Measurements from ENCODE around the gene CRNKL1. TPM values are rescaled to one million over a fixed set of nuclear protein-coding genes. Genes with fewer than 3 reads are reported as not detected.

CRNKL1 gene
- total RNA-seq, 1 experiment from 2014 or later: 20.4 TPM

GRCh38 chr20:20024942-20025341 is 27.3 kb downstream of the CRNKL1 start:
- no peak overlapping the region for H3K4me2 ChIP-seq (ENCODE audit: low read length)
- ATAC-seq (no peak), DNase-seq (ENCODE audit: low read depth, low spot score) (no peak)
- no peaks in the 10 kb centered on the region for H3K27me3 ChIP-seq (ENCODE audit: insufficient read depth, low read length)
- ChIA-PET RAD21 (ENCODE audit: low non-redundant PET in 1 of 2, low total read pairs in 2 of 2, uncharacterized antibody in 2 of 2, unreplicated experiment in 2 of 2) (no interaction called here), POLR2A (no interaction called here), CTCF (no interaction called here)
- TF ChIP-seq RAD21 (IDR thresholded peaks at IDR 0.05; ENCODE audit: low read depth): no peak
- no peak for TF ChIP-seq EGR1 (IDR thresholded peaks at IDR 0.05; ENCODE audit: low read depth)
- no peak for TF ChIP-seq EZH2phosphoT487 (IDR thresholded peaks at IDR 0.05; ENCODE audit: borderline replicate concordance)
- TF ChIP-seq CEBPB (IDR thresholded peaks at IDR 0.05; ENCODE audit: low read depth): no peak
- TF ChIP-seq CBX3 (IDR thresholded peaks at IDR 0.05; ENCODE audit: low read depth): no peak
- no peak for TF ChIP-seq SRF (IDR thresholded peaks at IDR 0.05; ENCODE audit: low read depth)
- TF ChIP-seq REST (IDR thresholded peaks at IDR 0.05; ENCODE audit: low read depth): no peak
- no peak for TF ChIP-seq SP1 (IDR thresholded peaks at IDR 0.05; ENCODE audit: low read depth)
- TF ChIP-seq SIN3A (IDR thresholded peaks at IDR 0.05; ENCODE audit: low read depth): no peak
- no peak for TF ChIP-seq POLR2A (IDR thresholded peaks at IDR 0.05; ENCODE audit: borderline replicate concordance, extremely low read depth, insufficient read depth, insufficient read length)
- TF ChIP-seq EZH2 (IDR thresholded peaks at IDR 0.05): no peak
- no peak for TF ChIP-seq MAX (IDR thresholded peaks at IDR 0.05)
- H3K4me1 ChIP-seq (ENCODE audit: control insufficient read depth in 1 of 2, insufficient read depth in 2 of 2, low read length in 2 of 2): no peaks in the 10 kb centered on the region
- no peak overlapping the region for H3K4me3 ChIP-seq (replicated peaks in 1 of 2; ENCODE audit: low read depth in 1 of 2, low read length in 2 of 2)
- H3K9me2 ChIP-seq (ENCODE audit: insufficient read depth): no peaks in the 10 kb centered on the region
- H3K27ac ChIP-seq (ENCODE audit: low read depth, low read length): no peak overlapping the region
- no peak overlapping the region for H2AFZ ChIP-seq (ENCODE audit: low read depth, low read length, poor library complexity, severe bottlenecking)
- H4K20me1 ChIP-seq (ENCODE audit: insufficient read depth): peaks cover 9% of the 10 kb centered on the region; the same call in 1 of the 2 replicates
- H3K79me2 ChIP-seq (ENCODE audit: insufficient read depth, low read length): peaks cover 99% of the 10 kb centered on the region
- H3K9ac ChIP-seq (ENCODE audit: low read length): no peak overlapping the region
- no TSS peak for BruUV-seq (replicated peaks)
- H3K9me3 ChIP-seq (ENCODE audit: control insufficient read depth in 1 of 2, insufficient read depth in 1 of 2, low read depth in 1 of 2, low read length in 2 of 2): no peaks in the 10 kb centered on the region
- H3K36me3 ChIP-seq (ENCODE audit: control insufficient read depth in 1 of 2, insufficient read depth in 2 of 2, low read length in 2 of 2): peaks cover 17 to 35% of the 10 kb centered on the region in 2 experiments
- intact Hi-C loops (cut with micrococcal nuclease): no loop called here
